Activated CD4-positive, alpha-beta T cell treated with anti-CD3 and anti-CD28 coated beads, Interleukin-2, amount 50 U/mL, for 1 hour (primary cell): ENCODE measurements around the gene NEU4.
"Not testable (repeated sequence)": the region's sequence is repeated elsewhere in the genome, so short reads cannot be mapped to it uniquely, and the experiment has no call there.

ENCODE experiments used
- DNase-seq: peaks from one replicate; pipeline ENCODE4 v3.0.0-alpha.2; 2020

NEU4 gene

GRCh38 chr2:241799522-241800197 lies 9.3 kb upstream of the NEU4 start:
- no peak for DNase-seq

DNA sequence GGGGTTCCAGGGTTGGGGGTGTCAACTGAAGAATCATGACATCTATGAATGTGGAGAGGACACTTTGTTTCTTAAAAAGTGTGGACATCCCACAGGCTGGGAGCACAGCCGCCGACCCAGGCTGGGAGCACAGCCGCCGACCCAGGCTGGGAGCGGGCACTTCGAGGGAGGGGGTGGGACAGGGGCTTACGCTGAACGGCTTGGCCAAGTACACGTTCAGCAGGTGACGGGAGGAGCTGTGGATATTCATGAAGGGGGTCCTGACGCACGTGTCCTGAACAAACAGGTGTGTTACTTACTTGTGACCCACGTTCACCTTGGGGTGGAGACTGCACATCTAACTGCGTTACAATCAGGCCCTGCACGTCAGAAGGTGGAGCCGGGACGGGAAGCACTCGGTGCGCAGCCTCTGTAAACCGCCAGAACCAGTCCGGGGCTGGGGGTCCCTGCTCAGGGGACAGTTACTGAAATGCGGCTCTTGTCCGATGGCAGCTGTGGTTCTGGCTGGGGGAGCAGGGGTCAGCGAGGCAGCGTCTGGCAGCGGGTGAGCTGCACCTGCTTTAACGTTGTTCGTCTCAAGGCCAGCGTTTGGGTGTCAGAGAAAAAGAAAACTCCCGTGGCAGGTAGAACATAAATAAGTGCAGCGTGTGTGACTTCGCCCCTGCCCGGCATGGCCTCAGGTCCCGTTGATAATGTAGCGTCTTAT lies 8.6 kb upstream of the NEU4 start:
- not testable (repeated sequence) for DNase-seq

DNA sequence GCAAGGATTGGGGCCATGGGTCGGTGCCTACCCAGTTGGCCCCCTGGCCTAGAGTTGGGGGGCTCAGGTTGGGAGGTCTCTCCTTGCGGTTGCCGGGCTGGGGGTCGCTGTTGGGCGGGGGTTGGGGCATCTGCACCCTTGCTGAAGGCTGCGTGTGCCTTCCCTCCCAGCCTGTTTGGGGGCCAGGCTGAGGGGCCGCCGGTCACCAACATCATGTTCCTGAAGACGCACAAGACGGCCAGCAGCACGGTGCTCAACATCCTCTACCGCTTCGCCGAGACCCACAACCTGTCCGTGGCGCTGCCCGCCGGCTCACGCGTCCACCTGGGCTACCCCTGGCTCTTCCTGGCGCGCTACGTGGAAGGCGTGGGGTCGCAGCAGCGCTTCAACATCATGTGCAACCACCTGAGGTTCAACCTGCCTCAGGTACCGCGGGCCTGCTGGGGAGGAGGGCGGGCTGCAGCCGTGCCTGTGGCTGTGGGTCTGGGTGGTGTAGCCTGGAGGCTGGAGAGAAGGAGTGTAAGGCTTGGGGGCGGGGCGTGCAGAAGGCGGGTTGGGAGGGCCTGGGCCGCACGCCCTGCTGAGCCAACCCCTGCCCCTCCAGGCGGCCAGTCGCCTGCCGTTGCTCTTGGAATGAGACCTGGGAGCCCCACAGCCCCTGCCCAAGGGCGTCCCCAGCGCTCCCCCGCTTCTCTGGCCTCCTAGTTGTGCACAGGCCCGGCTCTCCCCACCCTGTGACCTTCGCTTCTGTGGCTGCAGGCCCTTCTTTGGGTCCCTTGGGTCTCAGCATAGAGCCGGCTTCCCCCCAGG lies 7.2 kb upstream of the NEU4 start:
- no peak for DNase-seq

- no peak for DNase-seq
Measured at GRCh38 chr2:241802421-241803318, 6.3 kb upstream of the NEU4 start.

- peak; percentile 36 for DNase-seq
Measured at GRCh38 chr2:241803387-241804325, 5.3 kb upstream of the NEU4 start.

GRCh38 chr2:241804326-241805229 lies 4.4 kb upstream of the NEU4 start:
- DNase-seq, result no peak

DNA sequence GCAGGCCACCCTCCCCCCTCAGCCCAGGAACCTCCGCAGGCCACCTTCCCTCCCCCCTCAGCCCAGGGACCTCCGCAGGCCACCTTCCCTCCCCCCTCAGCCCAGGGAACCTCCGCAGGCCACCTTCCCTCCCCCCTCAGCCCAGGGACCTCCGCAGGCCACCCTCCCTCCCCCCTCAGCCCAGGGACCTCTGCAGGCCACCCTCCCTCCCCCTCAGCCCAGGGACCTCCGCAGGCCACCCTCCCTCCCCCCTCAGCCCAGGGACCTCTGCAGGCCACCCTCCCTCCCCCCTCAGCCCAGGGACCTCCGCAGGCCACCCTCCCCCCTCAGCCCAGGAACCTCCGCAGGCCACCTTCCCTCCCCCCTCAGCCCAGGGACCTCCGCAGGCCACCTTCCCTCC lies 2.8 kb upstream of the NEU4 start:
- DNase-seq, result not testable (repeated sequence)

GRCh38 chr2:241808051-241808720 lies 807 bp upstream of the NEU4 start:
- no peak for DNase-seq

DNA sequence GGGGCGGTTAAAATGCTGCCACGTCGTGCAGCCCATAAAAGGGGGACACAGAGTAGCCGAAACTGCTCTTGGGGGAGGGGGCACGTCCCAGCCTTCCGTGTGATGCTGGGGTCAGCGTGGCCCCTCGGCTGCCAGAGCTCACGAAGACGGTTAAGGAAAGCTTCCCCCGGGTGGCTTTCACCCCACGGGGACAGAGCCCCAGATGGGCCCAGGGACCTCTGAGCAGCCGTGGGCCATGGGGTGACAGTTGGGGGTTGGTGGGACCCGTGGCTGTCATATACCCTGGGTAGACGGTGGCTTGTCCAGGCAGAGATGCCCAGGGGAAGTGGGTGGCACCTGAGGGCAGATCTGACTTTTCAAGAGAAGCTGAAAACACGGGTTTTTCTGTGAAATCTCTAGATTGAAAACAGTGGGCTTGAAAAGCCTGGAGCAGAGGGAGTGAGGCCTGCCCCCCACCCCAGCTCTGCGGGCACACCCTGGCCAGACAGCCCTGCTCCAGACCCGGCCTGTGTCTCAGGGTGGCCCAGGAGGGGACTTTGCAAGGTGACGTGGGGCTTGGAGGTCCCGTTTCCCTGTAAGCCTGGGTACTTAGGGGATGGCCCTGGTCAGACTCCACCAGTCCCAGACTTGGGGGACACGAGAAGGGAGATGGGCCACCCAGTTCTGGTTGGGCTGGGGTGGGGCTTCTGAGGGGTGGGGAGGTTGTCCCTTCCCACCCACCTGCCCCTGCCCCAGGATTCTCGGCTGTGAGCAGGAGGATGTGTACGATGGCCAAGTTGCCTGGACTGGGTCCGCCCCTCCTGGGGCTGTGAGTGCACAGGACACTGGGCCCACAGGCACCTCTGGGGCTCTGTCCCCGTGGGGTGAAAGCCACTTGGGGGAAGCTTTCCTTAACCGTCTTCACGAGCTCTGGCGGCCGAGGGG lies 652 bp downstream of the NEU4 start:
- DNase-seq, result no peak

- DNase-seq, result no peak
Measured at GRCh38 chr2:241810307-241811200, 1.6 kb downstream of the NEU4 start.

GRCh38 chr2:241811201-241811951 lies 2.4 kb downstream of the NEU4 start:
- DNase-seq, result no peak

- DNase-seq, result no peak
Measured at GRCh38 chr2:241811952-241812729, 3.1 kb downstream of the NEU4 start.

DNA sequence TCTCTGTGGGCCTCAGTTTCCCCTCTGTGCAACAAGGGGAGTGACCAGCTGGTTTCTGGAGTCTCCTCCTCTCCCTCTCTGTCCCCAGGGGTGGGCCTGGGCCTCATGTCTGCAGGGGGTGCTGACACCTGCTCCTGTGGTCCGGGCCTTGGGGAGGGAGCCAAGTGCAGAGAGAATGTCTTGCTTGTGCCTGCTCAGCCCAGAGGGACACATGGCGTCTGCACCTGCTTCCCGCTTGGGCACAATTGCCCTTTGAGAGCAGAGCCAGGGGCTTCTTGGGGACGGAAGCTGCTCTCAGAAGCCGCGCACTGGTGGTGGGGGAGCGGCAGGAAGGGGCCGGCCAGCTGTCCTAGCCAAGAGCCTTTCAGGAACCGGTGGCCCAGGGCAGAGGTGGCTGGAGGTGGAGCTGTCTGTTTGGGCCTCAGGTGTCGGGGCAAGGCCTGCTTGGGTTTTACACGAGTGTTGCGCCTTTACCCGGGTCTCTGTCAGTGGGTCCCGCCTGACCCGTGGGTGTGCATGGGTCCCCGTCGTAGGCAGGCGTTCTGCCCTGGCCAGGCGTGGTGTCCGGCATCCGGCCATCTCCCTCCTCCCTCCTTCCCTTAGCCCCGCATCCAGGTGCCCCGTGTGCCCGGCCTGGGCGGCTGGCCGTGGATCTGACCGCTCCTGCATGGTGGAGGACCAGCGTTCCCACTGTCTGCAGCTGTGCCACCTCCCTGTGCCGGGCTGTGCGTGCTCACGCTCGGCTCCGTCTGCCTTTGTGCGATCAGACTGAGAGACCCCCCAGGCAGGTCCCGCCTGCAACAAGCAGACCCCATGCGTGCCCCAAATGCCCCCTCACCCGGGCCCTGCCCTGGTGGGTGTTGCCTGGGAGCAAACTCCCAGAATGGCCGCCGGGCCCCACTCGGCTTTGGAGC lies 4.0 kb downstream of the NEU4 start:
- DNase-seq, result no peak

GRCh38 chr2:241813644-241814392 lies 4.8 kb downstream of the NEU4 start:
- DNase-seq, result peak; percentile 29
